GM12801 (cell line): ENCODE measurements around the gene GID8.

Source experiments
- TF ChIP-seq, protein P1 (sequence below): IDR thresholded peaks from one replicate; pipeline ENCODE4 v1.5.1; 2011; ENCODE audit warnings: control low read depth; ENCODE audit not compliant: insufficient read length; ENCODE audit errors: extremely low read depth

The GID8 gene

DNA sequence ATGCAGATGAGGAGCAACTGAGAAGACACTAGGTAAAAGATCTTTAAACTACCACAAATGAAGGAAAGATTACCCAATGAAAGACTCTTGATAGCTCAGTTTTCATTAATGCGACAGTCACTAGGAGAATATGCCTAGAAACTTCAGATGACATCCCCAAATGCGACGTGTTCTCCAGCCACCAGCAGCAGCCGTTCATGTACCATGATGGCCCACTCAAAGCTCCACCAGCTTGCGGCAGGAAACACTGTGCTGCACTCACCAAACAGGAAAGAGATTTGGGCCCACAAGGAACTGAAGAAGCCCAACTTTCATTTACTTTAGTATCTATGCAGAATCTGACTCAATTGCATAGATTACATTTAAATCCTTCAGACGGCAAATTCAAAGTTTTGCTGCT, 19.1 kb upstream of the GID8 start:
- TF ChIP-seq, protein P1, sequence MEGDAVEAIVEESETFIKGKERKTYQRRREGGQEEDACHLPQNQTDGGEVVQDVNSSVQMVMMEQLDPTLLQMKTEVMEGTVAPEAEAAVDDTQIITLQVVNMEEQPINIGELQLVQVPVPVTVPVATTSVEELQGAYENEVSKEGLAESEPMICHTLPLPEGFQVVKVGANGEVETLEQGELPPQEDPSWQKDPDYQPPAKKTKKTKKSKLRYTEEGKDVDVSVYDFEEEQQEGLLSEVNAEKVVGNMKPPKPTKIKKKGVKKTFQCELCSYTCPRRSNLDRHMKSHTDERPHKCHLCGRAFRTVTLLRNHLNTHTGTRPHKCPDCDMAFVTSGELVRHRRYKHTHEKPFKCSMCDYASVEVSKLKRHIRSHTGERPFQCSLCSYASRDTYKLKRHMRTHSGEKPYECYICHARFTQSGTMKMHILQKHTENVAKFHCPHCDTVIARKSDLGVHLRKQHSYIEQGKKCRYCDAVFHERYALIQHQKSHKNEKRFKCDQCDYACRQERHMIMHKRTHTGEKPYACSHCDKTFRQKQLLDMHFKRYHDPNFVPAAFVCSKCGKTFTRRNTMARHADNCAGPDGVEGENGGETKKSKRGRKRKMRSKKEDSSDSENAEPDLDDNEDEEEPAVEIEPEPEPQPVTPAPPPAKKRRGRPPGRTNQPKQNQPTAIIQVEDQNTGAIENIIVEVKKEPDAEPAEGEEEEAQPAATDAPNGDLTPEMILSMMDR, result no peak

DNA sequence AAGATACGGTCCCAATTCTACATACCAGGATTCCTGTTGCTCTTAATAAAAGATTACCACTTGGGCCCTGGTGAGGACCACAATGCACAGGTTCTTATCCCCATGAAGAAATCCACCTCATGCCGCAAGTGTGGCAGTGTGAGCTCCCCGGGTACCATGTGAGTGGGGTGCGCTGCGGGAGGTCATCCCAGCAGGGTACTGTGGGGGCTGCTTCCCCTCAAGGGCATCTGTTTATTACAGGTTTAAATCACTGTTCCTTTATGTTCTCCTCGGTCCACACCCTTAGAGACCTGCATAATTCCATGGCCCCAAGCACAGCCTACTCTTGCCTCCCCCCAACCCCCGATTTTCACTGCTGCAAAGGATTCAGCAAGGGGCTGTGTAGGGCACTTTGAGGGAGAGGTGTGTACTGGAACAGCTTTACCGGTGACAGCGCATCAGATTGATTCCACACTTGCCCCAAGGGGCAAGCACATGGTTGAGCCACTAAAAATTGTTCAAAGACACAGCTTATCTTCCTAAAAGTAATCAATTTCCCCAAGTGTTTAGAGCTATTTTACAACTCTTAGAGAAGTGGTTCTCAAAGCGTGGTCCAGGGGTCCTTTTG, 17.8 kb upstream of the GID8 start:
- TF ChIP-seq, protein P1, result no peak

DNA sequence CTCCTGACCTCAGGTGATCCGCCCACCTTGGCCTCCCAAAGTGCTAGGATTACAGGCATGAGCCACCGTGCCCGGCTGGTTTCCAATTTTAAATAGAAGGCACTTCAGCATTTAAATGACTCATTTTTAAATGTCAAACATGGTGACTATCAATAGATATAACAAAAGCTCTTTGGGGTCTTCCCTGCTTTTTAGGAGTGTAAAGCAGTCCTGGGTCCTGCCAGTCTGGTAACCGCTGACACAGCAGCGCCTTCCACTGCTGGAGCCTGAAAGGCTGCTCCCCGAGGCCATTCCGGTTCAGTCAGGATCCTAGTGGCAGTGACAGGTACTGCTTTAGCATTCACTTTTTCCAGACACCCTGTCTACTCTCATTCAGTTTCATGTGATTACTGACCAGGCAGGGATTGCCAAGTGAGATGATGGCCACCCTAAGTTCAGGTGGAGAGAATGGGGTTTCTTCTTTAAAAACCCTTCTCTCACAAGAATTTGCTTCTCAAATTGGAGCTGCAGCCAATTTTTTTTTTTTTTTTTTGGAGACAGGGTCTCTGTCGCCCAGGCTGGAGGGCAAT, 16.7 kb upstream of the GID8 start:
- TF ChIP-seq, protein P1, result no peak

DNA sequence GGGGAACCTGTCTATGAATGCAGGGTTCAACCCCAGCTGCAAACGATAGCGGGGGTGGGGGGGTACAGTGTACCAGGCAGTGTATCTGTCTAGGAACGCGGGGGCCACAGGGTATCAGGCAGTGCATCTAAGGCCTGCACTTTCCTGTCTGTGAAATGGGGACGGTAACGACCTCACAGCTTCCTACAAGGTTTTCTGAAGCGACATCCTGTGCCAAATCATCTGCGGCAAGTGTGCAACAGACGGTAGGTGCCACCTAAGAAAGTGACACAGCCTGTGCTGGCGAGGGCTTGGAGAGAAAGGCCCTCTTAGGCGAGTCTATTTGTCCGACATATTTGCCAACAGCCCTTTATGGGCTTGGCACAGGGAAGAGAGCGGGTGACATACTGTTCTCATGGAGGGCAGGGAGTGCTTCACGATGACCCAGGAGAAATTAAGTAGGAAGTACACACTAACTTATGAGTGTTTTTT, 15.5 kb upstream of the GID8 start:
- TF ChIP-seq, protein P1, result no peak

DNA sequence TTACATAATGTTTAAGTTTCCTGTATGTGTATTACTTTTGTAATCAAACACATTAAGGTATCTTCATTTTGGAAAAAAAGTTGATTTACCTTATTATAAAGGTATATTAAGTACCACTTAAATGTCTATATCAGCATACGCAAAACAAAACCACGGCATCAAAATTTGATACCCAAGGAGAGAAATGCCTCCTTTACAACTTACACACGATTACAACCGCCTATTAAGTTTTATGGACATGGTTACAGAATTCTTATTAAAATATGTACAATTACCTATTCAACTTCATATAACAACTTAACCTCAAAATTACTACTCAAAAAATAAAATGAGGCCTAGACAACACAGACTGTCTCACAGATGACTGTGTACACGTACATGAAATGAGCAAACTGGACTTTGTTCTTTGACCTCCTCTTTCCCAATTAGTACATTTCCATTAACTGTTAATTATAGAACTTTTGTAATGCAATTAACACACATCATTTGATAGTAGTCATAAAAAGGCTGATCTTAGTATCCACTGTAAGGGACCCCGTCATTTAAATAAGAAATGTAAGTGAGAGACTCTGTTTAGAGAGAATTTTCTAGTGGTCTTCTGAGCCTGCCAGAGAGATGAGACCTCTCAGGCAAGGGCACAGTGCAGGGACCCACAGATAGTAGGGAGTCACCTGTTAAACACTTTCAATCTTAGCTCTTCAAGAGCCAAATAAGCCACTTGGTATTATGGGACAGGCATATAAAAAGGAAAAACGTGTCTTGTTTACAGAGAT, 14.1 kb upstream of the GID8 start:
- TF ChIP-seq, protein P1, result no peak

DNA sequence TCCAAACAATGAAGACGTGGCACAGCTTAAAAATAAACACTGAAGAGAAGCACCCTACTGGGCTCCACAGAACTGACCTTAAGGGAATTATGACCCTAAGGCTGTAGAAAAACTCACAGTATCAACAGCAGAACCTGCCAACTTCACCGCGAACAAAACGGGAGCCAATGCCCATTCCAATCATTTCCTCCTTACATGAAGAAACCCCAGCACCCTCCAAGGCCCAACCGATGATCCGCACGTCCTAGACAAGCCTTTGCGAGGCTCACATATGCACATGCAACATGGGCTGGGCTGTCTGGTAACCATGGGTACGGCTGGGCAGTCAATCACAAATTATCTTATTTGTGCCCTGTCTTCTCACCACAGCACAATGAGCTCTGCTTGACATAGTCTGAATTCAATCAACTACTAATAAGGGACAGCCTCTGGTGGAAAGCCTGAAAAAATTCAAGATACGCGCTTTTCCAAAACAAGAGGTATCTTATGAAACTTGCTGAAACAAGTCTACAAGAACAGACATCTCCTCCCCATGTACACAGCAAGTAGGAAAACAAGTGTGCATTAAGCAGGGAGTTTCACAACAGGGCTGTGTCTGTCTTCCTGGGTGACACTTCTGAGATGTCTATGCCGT, 13.4 kb upstream of the GID8 start:
- TF ChIP-seq, protein P1, result no peak

DNA sequence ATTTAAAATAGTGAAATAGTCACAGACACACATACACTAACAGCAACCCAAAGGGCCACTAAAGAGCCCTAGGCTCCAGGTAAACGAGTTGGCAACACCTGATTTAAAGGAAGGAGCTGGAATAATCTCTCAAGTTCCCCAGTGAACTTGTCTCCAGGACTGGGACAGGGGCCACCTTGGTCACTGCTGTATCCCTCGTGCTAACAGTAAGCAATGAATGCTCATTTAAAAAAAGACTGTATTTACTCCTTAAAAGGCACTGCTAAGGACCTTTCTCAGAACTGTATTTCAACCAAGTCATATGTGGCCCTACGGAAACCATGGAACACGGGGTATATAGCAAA, 12.9 kb upstream of the GID8 start:
- TF ChIP-seq, protein P1, result no peak
